ENCODE measurements around the gene GZMB.
A peak's percentile ranks its signal among the peaks of the same experiment; 100 is the strongest.
"Not testable (repeated sequence)": the region's sequence is repeated elsewhere in the genome, so short reads cannot be mapped to it uniquely, and the experiment has no call there.

Gene GZMB

DNA sequence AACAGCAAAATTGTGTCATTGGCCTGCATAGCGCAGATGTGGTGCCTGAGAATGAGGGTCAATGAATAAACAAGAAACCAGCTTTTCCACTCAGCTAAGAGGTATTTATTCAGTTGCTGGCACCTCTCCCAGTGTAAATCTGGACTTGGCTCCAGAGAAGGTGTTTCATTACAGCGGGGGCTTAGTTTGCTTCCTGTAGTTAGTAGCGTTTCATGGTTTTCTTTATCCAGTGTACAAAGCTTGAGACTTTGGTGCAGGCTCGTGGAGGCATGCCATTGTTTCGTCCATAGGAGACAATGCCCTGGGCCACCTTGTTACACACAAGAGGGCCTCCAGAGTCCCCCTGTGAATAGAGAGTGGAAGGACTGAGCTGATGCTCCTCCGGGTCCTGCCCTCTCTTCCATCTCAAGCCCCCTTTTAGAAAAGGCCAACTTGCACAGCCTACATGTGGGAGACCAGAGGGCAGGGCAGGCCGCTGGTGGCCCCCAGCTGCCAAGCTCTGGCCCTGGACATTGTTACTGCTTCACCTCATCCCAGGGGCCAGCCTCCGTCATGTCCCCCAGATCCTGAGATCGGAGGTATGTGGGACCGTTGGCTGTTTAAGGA lies 3.0 kb downstream of the GZMB start:
- DNase-seq: no peak

DNA sequence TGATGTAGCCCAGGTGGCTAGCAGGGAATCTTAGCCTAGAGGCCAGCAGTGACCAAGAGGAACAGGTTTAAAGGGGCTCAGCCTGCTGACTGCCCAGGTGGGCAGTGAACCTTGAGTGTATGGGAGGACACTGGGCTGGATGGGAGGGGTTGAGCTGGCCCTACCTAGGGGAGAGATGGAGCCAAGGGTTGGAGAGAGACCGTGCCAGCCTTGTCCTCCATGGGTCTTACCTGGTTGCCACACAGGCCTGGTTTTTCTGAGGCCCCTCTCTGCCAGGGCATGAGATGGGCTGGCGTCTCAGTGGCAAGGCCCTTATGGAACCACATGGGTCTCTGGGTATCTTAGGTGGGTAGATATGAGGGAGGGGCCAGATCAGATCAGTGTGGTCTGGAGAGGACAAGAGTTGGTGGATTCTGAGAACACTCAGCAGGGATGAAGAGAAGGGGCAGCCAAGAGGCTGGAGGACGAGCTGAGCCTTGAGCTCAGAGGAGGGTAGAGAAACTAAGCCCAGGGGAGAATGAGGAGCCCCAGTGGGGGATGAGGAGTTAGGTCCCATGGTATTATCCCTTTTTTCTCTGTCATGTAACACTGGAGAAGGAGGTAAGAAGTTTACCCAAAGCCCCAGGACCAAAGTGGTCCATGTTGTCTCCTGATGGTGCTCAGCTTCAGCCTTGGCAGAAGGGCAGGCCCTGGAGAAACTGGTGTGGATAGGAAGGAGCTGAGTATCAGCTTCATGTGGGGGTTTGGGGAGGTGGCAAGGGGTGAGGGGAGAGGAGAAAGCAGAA lies 3.7 kb downstream of the GZMB start:
- DNase-seq: no peak

DNA sequence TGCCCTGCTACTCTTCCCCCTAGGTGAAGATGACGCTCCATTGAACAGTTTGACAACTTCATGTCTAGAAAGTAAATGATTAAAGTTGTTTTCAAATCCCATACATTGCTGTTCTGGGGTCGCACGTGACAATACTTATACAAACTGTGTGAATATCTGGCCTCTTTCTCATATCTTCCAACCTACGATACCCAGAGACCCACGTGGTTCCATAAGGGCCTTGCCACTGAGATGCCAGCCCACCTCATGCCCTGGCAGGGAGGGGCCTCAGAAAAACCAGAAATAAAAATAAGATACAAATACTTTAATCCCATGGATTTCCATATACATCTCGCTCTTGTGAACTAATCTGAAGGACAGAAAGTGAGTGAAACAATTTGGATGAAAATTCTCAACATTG lies 4.5 kb downstream of the GZMB start:
- DNase-seq: no peak

DNA sequence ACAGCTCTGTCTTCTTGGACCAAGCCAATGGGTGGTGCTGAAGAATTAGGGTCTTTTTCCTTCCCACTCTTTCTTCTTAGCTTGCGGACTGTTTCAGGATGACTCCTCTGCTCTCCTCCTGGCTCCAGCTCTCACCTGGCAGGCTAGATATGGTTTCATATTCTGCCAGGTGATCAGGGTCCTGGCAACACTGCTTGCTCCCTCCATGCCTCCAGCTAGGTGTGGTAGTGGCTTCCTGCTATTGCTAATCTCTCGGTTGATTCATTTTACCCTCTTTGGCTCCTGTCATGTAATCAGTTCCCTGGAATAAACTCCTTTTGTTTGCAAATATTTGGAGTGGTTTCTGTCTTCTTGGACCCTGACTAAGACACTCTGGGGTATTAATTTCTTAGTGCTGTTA lies 20.2 kb downstream of the GZMB start:
- DNase-seq: no peak

DNA sequence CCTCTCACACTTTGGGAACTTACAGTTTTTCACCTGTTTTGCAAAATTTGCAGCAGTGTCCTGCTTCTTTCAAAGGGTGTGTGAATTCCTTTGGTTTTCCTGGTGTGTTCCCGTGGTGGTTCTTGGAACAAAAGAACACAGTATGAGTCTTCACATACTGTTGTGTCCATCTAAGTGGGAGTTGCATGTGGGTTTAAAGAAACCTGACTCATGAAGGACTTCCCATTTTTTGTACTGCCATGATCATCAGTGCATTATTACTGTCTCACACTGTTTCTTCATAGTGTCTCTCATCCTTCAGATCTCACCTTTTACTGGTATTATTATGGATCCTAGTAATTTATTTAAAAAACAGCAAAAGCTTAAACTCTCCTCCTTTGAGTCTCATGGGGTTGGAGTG lies 20.7 kb downstream of the GZMB start:
- no peak for DNase-seq

DNA sequence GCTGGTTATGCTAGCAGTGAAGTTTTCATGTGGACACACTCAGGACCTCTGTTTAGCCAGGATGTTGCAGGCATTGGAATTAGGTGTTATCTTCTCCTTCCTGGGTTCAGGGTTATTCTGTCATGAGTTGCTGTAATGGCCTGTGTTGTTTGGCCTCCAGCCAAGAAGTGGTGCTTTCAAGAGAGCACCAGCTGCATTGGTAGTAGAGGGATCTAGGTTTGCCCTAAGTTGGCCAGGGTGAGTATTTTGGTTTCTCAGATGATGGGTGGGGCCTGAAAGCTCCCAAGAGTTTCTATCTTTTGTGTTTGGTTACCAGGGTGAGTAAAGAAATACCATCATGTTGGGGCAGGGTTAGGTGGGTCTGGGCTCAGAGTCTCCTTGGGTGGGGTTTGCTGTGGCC lies 21.8 kb downstream of the GZMB start:
- no peak for DNase-seq

DNA sequence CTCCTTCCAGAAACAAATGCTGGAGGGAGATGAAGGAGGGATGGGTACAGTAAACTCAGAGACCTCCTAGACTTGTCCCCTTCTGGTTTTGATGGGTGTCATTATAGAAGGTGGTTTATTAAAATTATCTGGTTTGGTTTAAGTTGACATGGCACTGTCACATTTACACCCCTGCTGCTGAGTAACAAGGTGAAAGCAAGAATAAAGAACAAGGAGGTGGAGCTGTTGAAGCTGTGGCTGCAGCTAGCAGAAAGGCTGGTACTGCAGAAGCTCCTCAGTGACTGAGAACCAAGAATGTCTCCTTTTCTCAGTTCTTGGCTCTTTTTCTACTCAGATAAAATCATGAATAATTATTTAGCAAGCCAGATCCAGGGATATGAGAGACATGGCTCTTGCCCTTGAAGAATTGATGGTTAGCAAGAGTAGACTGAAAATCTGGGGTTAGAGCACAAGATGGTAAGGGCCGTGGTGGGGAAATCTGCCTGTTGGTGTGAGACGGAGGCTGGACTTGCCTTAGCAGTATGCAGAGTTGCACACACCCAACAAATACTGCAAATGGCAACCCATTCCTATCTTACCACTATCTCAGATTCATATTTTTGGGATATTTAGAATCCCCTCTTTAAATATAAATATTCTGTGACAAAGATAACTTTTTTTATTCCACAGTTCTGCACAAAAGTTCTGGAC lies 24.2 kb downstream of the GZMB start, which contains the start of gene GZMH:
Gene GZMH (minus strand): TSS at position 31 of the 690 bp plus-strand sequence. CDS start 72 bp downstream, outside the sequence.
- no peak for DNase-seq

DNA sequence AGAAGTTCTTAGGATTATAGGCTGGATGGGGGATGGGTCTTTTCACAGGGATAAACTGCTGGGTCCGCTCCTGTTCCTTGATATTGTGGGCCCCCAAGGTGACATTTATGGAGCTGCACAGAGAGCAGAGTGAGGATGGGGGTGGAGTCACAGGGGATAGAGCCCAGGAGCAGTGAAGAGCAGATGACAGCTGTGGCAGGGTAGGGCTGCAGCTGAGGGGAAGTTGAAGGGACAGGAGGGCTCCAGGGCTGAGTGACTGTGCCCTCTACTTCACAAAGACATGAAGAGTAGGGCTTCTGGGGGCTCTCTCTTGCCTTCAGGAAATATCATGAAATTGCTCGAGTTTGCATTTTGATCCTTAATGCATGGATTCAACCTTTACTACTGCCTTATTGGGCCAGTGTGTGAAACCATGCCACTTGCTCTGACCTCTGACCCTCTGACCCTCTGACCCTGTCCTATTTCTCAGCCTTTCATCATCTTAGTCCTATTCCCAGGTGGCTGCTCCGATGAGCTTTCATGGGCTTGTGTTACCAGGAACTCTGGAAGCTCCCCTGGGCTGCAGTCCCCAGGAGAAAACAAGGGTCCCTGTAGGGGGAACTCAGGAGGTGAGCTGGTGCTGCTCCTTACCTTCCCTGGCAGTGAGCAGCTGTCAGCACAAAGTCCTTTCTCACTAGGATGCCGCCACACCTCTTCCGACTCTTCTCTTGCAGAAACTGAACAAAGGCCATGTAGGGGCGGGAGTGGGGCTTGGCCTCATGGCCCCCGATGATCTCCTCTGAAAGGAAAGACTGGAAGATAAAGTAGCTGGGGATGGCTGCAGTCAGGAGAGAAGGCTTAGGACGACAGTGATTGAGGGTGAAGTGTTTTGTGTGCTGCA lies 26.1 kb downstream of the GZMB start:
- no peak for DNase-seq

DNA sequence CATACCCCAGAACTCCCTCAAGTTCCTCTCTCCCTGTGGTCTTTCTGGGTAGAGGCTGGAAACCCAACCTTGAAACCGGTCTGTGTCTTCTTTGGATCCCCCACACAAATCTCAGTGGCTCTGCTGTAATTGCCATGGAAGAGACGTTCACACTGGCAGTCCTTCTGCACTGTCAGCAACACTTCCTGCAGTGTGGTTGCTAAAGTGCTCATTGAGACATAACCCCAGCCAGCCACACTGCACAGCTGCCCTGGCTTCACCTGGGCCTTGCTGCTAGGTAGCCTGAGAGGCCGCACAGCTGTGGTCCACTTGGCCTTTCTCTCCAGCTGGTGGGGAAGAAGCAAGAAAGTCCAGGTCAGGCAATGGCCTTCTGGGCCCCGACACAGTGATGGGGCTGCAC lies 26.9 kb downstream of the GZMB start:
- no peak for DNase-seq

DNA sequence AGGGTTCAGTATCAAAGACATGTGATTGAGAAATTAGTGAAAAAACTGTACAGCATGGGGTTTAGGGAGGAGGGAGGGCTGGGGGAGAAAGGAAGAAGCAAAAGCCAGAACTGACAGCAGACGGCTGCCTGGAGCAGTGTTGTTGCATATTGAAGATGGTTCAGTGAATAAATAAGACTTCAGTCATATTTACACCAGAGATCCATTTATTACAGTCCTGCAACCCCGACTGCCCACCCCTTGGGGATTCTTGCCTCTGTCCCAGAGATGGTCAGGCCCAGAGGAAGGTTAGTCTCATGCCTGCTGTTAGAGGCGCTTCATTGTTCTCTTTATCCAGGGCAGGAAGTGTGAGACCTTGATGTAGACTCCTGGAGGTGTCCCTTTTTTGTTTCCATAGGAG lies 27.7 kb downstream of the GZMB start:
- no peak for DNase-seq

DNA sequence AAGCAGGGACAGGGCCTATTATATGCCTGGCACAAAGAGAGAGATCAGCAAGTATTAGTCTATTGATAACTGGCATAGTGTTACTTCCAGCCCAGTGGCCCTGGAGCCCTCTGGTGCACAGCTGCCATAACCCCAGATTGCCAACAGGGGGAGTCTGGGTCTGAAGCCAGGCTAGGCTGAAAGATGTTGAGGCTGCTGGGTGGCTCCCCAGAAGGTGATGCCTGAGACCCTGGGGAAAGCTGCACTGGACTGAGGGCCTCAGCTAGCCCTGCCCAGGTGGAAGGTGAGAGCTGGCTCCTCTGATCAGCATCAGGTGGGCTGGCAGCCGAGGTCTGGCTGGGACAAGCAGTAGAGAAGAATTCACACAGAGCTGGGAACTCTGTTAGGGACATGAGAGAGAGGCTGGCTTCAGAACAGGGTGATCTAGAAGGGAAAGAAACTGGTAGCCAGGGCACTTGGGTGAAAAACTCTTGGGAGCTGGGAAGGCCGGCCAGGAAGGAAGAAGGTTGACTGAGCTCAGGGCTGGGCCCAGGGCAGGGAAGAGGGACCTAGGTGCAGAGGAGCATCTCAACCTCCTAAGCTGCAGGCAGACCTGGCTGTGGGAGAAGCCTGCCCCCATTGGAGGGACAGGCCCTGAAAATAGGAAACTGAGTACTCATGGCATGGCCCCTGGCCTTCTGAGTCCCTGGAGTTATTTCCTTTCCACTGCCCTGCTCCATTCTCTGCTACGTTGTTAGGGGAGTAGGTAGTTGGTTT lies 28.4 kb downstream of the GZMB start:
- peak; percentile 31 for DNase-seq

DNA sequence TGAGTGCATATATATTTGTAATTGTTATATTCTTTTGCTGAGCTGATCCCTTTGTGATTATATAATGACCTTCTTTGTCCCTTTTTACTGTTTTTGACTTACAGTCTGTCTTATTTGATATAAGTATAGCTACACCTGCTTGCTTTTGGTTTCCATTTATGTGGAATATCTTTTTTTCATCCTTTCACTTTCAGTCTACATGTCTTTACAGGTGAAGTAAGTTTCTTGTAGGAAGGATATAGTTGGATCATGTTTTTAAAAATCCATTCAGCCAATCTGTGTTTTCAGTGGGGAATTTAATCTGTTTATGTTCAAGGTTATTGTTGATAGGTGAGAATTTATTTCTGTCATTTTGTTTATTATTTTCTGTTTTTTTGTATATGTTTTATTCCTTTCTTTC lies 36.6 kb downstream of the GZMB start:
- DNase-seq: no peak

DNA sequence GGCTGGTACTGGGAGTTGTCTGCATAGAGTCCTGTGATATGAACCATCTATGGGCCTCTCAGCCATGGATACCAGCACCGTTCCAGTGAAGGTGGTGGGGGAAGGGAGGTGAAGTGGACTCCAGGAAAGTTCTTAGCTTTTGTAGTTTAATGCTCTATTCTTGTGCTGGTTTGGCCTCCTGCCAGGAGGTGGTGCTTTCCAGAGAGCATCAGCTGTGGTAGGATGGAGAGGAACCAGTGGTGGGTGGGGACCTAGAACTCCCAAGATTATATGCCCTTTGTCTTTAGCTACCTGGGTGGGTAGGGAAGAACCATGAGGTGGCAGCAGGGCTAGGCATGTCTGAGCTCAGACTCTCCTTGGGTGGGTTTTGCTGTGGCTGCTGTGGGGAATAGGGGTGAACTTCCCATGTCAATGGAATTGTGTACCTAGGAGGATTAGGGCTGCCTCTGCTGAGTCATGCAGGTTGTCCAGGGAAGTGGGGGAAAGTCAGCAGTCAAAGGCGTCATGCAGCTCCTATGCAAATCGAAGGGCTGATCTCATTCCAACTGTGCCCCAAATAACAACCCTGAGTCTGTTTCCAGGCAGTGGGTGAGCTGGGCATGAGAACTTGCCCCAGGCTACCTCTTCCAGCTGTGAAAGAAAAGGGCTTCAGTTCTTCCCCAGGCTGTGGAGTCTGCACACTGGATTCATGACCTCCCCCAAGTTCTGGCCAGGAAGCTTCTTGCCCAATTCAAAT lies 38.7 kb downstream of the GZMB start:
- no peak for DNase-seq

DNA sequence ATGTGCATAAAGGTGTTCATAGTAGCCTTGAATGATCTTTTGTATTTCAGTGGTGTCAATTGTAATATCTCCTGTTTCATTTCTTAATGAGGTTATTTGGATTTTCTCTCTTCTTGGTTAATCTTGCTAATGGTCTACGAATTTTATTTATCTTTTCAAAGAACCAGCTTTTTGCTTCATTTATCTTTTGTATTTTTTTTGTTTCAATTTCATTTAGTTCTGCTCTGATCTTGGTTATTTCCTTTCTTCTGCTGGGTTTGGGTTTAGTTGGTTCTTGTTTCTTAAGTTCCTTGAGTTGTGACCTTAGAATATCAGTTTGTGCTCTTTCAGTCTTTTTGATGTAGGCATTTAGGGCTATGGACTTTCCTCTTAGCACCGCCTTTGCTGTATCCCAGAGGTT lies 43.0 kb downstream of the GZMB start:
- not testable (repeated sequence) for DNase-seq

DNA sequence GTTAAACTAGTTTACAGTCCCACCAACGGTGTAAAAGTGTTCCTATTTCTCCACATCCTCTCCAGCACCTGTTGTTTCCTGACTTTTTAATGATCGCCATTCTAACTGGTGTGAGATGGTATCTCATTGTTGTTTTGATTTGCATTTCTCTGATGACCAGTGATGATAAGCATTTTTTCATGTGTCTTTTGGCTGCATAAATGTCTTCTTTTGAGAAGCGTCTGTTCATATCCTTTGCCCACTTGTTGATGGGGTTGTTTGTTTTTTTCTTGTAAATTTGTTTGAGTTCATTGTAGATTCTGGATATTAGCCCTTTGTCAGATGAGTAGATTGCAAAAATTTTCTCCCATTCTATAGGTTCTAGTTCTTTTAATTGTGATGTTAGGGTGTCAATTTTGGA lies 49.6 kb downstream of the GZMB start:
- not testable (repeated sequence) for DNase-seq

All from central memory CD4-positive, alpha-beta T cell (primary cell).